ENCODE measurements around the gene GATAD2A.
A peak's percentile ranks its signal among the peaks of the same experiment; 100 is the strongest.

GATAD2A gene

GRCh38 chr19:19514881-19515641, 109.6 kb downstream of the GATAD2A start, which contains the start of gene TSSK6:
TSS of gene TSSK6 (minus strand) at chr19:19515548. CDS start at chr19:19515427, 121 bp downstream.
- no peak for DNase-seq (ENCODE audit: low read depth)
- no peak for TF ChIP-seq CTCF (IDR thresholded peaks at IDR 0.05; ENCODE audit: control insufficient read depth, extremely low read depth, insufficient read depth)
- H3K4me3 ChIP-seq (ENCODE audit: low read depth, low read length): peak within 1 kb of the TSS; percentile 97

GRCh38 chr19:19515642-19516519, 110.4 kb downstream of the GATAD2A start, which contains the start of gene NDUFA13:
TSS of gene NDUFA13 (plus strand) at chr19:19516225. CDS start at chr19:19516239, 14 bp downstream.
- H3K4me3 ChIP-seq (ENCODE audit: low read depth, low read length): peak within 1 kb of the TSS; percentile 97
- peak; percentile 74 for DNase-seq (ENCODE audit: low read depth)
- TF ChIP-seq CTCF (IDR thresholded peaks at IDR 0.05; ENCODE audit: control insufficient read depth, extremely low read depth, insufficient read depth): no peak; the same call in 1 of the 2 replicates

GRCh38 chr19:19517235-19517619, 111.8 kb downstream of the GATAD2A start:
- DNase-seq (ENCODE audit: low read depth): no peak
- H3K4me3 ChIP-seq (ENCODE audit: low read depth, low read length): peak overlapping the region; percentile 97
- TF ChIP-seq CTCF (IDR thresholded peaks at IDR 0.05; ENCODE audit: control insufficient read depth, extremely low read depth, insufficient read depth): no peak

GRCh38 chr19:19520989-19521388, 115.5 kb downstream of the GATAD2A start:
- no peak overlapping the region for H3K4me3 ChIP-seq (ENCODE audit: low read depth, low read length)
- TF ChIP-seq CTCF (IDR thresholded peaks at IDR 0.05; ENCODE audit: control insufficient read depth, extremely low read depth, insufficient read depth): no peak
- DNase-seq (ENCODE audit: low read depth): no peak

DNA sequence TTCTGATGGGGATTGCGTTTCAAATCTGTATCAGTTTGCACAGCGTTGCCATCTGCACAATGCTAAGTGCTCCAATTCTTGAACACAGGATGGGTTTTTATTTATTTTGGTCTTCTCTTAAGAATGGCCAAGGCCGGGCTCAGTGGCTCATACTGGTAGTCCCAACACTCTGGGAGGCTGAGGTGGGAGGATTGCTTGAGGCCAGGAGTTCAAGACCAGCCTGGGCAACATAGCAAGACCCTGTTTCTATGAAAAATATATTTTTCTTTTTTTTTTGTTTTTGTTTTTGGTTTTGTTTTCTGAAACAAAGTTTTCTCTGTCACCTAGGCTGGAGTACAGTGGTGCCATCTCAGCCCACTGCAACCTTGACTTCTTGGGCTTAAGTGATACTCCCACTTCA, 117.7 kb downstream of the GATAD2A start:
- no peak for DNase-seq (ENCODE audit: low read depth)
- no peak for TF ChIP-seq CTCF (IDR thresholded peaks at IDR 0.05; ENCODE audit: control insufficient read depth, extremely low read depth, insufficient read depth)

DNA sequence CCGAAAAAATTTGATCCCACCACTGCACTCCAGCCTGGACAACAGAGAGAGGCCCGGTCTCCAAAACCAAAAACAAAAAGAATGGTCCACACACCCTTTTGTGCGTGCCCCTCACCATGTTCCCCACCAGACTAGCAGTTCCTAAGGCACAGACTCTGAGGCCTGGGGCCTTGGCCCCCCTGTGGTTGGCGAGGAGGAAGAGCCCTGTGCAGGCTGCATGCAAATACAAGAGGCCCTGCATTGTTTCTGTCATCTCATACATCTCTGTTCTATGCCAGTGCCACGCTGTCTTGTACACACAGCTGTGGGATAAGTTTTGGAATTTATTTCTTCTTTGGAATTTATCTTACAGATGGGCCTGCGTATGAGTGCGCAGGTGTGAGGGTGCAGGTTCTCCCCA, 118.6 kb downstream of the GATAD2A start:
- no peak for DNase-seq (ENCODE audit: low read depth)
- no peak overlapping the region for H3K4me3 ChIP-seq (ENCODE audit: low read depth, low read length)
- no peak for TF ChIP-seq CTCF (IDR thresholded peaks at IDR 0.05; ENCODE audit: control insufficient read depth, extremely low read depth, insufficient read depth)

More for the DNA sequence above, 117.7 kb downstream of the GATAD2A start:
- H3K4me3 ChIP-seq (ENCODE audit: low read depth, low read length): no peak overlapping the region

Data from LNCaP clone FGC (cell line).